ENCODE data around the gene IL4I1.

Gene IL4I1

DNA sequence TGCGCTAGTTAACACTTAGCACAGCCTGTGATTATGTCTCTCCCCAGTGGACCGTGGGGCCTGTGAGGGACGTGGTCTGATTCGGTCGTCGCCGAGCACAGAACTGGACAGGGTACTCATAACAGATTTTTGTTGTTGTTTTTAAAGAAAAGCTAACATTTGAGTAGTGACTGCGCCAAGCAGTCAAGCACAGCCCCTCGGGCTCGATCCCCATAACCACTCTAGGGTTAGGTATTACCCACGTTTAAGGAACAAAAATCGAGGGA, 46.5 kb downstream of the IL4I1 start:
- no peak for DNase-seq (ENCODE audit: low spot score)

DNA sequence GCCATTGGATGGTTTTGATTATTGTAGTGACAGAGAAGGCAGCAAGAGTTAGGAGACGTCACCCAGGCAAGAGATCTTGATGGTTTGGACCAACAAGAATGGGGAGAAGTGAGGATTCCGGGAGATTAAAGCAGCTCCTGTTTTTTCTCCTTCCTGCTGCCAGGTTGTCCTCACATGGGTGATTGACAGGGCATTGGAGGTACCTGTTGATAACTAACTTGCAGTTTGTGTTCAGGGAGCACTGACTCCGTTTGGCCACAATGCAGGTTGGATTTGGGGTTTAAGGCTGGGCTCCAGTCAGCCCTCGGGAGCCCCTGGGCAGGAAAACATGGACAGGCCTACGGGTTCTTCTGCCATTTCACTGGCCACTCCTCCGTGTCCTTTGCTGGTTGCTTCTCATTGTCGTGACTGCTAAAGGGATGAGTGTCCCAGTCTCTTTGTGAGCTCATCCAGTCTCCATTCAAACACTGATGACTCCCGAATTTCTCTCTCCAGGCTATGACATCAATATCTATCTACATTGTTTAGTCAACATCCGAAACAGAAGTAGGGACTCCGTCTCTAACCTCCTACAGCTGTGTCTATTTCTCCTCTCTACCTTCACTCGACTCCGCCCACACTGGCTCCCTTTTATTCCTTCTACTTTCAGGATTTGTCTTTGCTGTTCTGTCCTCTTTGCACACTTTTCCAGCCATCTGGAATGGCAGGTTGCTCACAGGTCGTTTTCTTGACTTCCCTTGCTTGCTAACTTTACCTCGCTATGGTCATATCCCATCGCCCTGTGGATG, 47.1 kb downstream of the IL4I1 start:
- no peak for DNase-seq (ENCODE audit: low spot score)

DNA sequence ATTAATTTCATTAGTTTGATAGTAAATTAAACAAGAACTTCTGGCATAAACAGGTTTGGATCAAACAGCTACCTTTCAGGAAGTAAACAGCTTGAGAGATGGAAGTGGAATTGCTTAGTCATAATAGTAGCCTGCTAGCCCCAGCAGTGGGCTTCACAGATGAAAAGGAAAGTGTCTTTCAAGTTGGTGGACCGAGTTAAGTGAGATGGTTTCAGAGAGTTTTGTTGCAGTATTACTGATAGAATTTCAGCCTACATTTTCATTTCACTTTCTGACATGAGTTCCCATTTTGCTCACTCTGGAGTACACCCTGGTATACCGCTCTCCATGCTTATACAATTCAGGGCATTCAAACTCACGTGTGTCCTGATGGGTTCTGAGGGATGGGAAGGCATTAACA, 47.7 kb downstream of the IL4I1 start:
- DNase-seq (ENCODE audit: low spot score), result no peak

DNA sequence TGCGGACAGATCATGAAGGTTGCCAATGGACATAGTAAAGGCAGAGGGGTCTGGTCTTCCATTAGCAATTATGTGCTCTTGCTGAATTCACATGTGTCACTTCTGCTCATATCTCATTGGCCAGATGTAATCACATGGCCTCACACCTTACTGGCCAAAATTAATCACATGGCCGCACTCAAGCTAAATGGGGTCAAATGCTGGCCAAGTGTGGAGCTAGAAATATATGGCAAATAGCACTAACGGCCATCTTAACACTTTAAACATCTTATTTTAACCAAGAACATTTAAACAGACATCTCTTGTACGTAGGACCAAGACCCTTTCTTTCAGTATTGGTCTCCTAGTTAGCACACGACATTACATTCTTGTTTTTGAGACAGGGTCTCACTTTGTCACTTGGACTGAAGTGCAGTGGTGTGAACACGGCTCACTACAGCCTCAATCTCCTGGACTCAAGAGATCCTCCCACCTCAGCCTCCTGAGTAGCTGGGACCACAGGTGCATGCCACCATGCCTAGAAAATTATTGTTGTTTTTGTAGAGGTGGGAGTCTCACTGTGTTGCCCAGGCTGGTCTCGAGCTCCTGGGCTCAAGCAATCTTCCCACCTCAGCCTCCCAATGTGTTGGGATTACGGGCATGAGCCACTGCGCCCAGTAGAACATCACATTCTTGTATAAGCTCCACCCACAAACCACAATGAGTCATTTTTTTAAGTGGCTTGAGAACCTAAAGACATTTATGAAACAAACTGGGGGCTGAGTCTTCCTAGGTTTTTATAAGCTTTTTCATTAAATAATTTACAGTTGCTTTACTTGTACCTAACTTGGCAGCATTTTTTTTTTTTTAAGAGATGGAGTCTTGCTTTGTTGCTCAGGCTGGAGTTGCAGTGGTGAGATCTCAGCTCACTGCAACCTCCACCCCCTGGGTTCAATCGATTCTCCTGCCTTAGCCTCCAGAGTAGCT, 48.7 kb downstream of the IL4I1 start:
- peak; percentile 59 for DNase-seq (ENCODE audit: low spot score)

DNA sequence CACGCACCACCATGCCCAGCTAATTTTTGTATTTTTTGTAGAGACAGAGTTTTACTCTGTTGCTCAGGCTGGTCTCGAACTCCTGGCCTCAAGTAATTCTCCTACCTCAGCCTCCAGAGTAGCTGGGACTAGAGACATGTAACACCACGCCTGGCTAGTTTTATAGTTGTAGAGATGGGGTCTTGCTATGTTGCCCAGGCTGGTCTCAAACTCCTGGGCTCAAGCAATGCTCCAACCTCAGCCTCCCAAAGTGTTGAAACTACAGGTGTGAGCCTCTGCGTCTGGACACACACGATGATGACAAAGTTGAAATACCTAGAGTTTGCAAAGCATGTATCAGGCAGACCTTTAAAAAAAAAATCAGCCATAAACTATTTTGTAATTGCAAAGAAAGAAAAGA, 50.3 kb downstream of the IL4I1 start:
- DNase-seq (ENCODE audit: low spot score), result no peak

DNA sequence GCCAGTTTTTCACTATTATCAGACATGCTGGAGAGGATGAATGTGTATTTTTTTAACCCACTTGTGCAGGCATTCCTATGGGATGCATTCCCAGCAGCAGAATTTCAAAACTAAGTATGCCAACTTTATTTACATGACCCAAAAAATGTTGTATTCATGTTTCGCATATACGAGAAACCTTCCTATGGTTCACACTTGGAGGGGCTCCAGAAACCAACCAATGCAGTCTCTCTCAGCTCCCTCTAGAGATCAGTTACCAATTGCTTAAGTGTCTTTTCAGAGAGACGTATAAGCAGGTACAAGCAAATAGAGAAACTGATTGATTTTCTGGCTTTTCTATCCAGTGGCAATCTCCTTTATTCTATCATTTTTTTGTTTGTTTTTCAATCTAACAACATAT, 51.3 kb downstream of the IL4I1 start:
- no peak for DNase-seq (ENCODE audit: low spot score)

DNA sequence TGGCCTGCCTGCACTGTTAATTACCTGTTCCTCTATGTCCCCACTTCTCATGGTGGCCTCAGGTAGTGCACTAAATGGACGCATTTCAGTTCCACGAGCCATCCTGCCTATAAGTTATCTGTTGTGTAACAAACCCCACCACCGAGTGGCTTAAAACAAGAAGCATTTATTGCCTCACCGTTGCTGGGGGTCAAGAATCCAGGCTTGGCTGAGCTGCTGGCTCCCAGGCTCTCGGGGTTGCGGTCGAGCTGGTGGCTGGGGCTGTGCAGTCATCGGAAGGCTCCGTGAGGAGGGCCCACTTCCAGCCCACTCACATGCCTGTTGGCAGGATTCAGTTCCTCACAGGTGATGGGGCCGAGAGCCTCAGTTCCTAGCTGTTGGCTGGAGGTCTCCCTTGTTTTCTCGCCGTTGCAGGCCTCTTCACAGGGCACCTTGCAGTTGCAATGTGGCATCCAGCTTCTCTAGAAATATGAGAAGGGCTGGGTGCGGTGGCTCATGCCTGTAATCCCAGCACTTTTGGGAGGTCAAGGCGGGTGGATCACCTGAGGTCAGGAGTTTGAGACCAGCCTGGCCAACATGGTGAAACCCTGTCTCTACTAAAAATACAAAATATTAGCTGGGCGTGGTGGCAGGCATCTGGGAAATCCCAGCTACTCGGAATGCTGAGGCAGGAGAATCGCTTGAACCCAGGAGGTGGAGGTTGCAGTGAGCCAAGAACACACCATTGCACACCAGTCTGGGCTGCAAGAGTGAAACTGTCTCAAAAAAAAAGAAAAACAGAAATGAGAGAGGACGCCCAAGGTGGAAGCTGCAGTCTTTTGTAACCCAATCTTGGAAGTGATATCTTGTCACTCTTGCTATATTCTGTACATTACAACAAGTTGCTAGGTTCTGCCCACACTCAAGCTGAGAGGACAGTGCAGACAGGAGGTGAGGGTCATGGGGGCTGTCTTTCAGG, 52.3 kb downstream of the IL4I1 start:
- DNase-seq (ENCODE audit: low spot score), result no peak

DNA sequence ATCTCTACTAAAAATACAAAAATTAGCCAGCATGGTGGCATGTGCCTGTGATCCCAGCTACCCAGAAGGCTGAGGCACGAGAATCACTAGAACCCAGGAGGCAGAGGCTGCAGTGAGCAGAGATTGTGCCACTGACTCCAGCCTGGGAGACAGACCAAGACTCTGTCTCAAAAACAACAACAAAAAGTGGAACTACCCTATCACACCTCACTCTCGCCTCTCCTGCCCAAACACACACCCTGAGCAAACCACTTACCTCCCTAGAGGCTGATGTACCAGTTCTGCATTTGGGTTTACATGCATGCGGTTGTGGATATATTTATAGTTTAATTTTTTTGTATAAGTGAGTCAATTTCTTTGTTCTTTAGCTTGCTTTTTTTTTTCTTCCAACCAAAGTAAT, 53.4 kb downstream of the IL4I1 start:
- no peak for DNase-seq (ENCODE audit: low spot score)

DNA sequence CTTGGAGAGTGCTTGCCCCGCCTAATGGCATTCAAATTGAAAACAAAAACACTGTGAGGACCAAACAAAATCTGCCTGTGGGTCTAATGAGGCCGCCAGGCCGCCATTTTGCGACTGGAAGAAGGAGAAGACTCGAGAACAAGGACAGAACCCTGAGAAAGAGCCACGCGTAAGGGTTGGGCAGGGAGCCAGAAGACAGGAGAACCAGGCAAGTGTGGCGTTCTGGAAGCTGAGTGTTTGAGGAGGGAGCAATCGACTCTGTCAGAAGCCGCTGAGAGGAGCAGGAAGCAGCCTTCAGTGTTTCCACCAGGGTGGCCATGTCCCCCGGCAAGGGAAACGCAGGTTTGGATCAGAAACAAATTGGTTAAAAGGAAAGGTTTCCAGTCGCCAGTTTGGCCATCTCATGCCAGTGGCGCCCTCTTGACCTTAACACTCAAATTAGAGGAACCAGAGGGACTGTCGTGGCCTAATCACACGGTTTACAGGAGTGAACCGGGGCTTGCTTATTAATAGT, 55.9 kb downstream of the IL4I1 start:
- no peak for DNase-seq (ENCODE audit: low spot score)

DNA sequence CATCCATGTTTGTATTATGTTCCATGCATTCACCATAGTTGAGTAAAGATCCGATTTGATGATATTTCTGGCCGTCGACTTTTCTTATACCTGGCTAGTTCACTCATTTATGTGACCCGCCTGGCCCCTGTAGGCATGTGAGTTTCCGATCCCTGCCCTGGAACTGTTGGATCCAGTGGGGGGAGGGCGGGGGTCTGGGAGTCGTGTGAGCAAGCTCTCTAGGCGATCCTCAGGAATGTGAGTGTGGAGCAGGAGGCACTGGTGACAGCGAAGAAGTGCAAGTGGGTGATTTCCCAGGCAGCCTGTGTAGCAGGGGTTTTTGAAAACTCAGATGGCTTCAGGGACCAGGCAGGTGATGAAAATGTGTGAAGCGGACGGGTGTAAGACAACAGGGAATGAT, 56.4 kb downstream of the IL4I1 start:
- DNase-seq (ENCODE audit: low spot score), result no peak

DNA sequence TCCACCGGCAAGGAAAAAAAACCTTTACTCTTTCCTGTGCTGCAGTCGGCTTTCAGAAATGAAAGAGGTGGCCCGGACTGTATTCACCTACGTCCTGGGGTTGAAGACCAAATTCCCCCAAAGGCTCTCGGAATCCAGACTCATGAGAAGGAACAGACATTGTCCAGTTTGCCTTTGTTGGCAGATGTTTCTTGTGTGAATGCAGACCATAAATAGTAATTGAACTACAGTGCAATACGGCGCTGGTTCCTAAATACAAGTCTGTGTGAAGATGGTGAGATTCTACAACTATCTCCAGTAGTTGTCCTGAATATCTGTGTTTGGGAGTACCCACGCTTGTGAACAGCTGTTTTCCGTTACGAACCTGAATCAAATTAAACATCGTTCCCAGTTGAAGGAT, 57.0 kb downstream of the IL4I1 start:
- no peak for DNase-seq (ENCODE audit: low spot score)

Measured in AG08395 (cell line).